Endothelial cell of umbilical vein (primary cell): ENCODE measurements around the gene LIMK2. TPM values are rescaled to one million over a fixed set of nuclear protein-coding genes. Genes with fewer than 3 reads are reported as not detected.

ENCODE experiments used
- BruUV-seq: library from RNA; stranded (reverse); fragments of 400-500 nt; replicated peaks from 2 replicates; lab custom pipeline; 2021; lab: Mats Ljungman, UMichigan
- CTCF ChIA-PET: fragments of 300-600, 350-600 bp; sonication (Branson Sonifier 250); formaldehyde crosslinking; loops from one replicate; lab custom pipeline; 2021; ENCODE audit warnings: antibody characterized with exemption, inconsistent platforms; lab: Charles Lee
- POLR2A ChIA-PET: fragments of 300-600, 350-600 bp; sonication (Branson Sonifier 250); formaldehyde crosslinking; loops from one replicate; lab custom pipeline; 2021; ENCODE audit warnings: antibody characterized with exemption, inconsistent platforms; lab: Charles Lee
- DNase-seq: peaks from one replicate; pipeline ENCODE4 v3.0.0-alpha.2; 2011; ENCODE audit warnings: low read depth, low spot score
- FAIRE-seq: peaks from 2 replicates; lab custom pipeline; 2011; peaks lifted over from hg19 to GRCh38; lab: Jason Lieb, UNC
- H2AFZ ChIP-seq: 2 replicates; pipeline ENCODE4 v1.6.0; 2012; ENCODE audit warnings: low read depth, low read length, control low read depth, inconsistent platforms
- H3K27ac ChIP-seq: 2 replicates; pipeline ENCODE4 v1.5.1; 2011; ENCODE audit warnings: low read depth, mild to moderate bottlenecking, control low read depth, low read length, moderate library complexity; ENCODE audit not compliant: insufficient read depth
- H3K27me3 ChIP-seq, 2 experiments: 2 replicates each; pipeline versions ENCODE4 v1.6.0 to v1.6.1; 2011; ENCODE audit warnings: low read length in 2 of 2, mixed read lengths in 1 of 2; ENCODE audit not compliant: control insufficient read depth in 2 of 2, insufficient read depth in 2 of 2
- H3K36me3 ChIP-seq, 2 experiments: 2 replicates in 1 of 2; 3 replicates in 1 of 2; pipeline ENCODE4 v1.5.1; 2011; ENCODE audit warnings: low read length in 2 of 2, mild to moderate bottlenecking in 1 of 2, moderate library complexity in 1 of 2; ENCODE audit not compliant: control insufficient read depth in 2 of 2, insufficient read depth in 2 of 2; ENCODE audit errors: extremely low read depth in 1 of 2
- H3K4me1 ChIP-seq: 3 replicates; pipeline ENCODE4 v1.5.1; 2011; ENCODE audit warnings: mild to moderate bottlenecking, low read length; ENCODE audit not compliant: control insufficient read depth, insufficient read depth; ENCODE audit errors: extremely low read depth
- H3K4me2 ChIP-seq: 2 replicates; pipeline ENCODE4 v1.6.1; 2011; ENCODE audit warnings: low read length, control low read depth, mixed read lengths; ENCODE audit not compliant: insufficient read depth
- H3K4me3 ChIP-seq, 3 experiments: fragments of 200-600 bp in 1 of 3; sonication (generic), shearing (Covaris generic) in 1 of 3; replicated peaks in 1 of 3; 2 replicates each; pipeline ENCODE4 v1.5.1; 2011 to 2016; ENCODE audit warnings: control low read depth in 3 of 3, low read length in 3 of 3, mild to moderate bottlenecking in 2 of 3, inconsistent platforms in 1 of 3, low read depth in 1 of 3, moderate library complexity in 1 of 3; ENCODE audit not compliant: insufficient read depth in 1 of 3
- H3K79me2 ChIP-seq: 2 replicates; pipeline ENCODE4 v1.6.0; 2012; ENCODE audit warnings: low read length, inconsistent platforms; ENCODE audit not compliant: control insufficient read depth, insufficient read depth
- H3K9ac ChIP-seq: replicated peaks from 2 replicates; pipeline ENCODE3; 2011; ENCODE audit warnings: low read length, control low read depth; ENCODE audit not compliant: insufficient read depth; ENCODE audit errors: extremely low read depth
- H3K9me1 ChIP-seq: replicated peaks from 3 replicates; pipeline ENCODE4 v1.6.0; 2011; ENCODE audit warnings: mild to moderate bottlenecking, low read length; ENCODE audit not compliant: control insufficient read depth, insufficient read depth; ENCODE audit errors: extremely low read depth
- H3K9me3 ChIP-seq: replicated peaks from 2 replicates; pipeline ENCODE4 v1.5.1; 2012; ENCODE audit warnings: low read length, inconsistent platforms; ENCODE audit not compliant: control insufficient read depth, insufficient read depth
- H4K20me1 ChIP-seq: replicated peaks from 2 replicates; pipeline ENCODE3; 2011; ENCODE audit warnings: mild to moderate bottlenecking, low read length; ENCODE audit not compliant: control insufficient read depth, insufficient read depth; ENCODE audit errors: extremely low read depth
- CTCF ChIP-seq, 2 donors: IDR thresholded peaks; 1 replicate in 1 of 2; 2 replicates in 1 of 2; pipeline ENCODE4 v1.5.1; 2011; ENCODE audit warnings: low read length in 2 of 2, mild to moderate bottlenecking in 2 of 2, moderate library complexity in 2 of 2, control low read depth in 1 of 2, inconsistent platforms in 1 of 2, low read depth in 1 of 2; ENCODE audit not compliant: insufficient read depth in 1 of 2; ENCODE audit errors: extremely low read depth in 1 of 2
- EZH2 ChIP-seq: IDR thresholded peaks from 2 replicates; pipeline ENCODE4 v1.6.1; 2012; ENCODE audit warnings: borderline replicate concordance, low read depth, mild to moderate bottlenecking, moderate library complexity, low read length, inconsistent platforms; ENCODE audit not compliant: severe bottlenecking
- FOS ChIP-seq: IDR thresholded peaks from 2 replicates; pipeline ENCODE4 v1.6.1; 2011; ENCODE audit warnings: mild to moderate bottlenecking, low read length, moderate library complexity, borderline replicate concordance; ENCODE audit not compliant: insufficient read depth
- GATA2 ChIP-seq: IDR thresholded peaks from 2 replicates; pipeline ENCODE4 v1.7.0; 2011; ENCODE audit warnings: low read depth, mild to moderate bottlenecking, moderate library complexity, mixed read lengths, low read length; ENCODE audit not compliant: insufficient read length, insufficient read depth
- JUN ChIP-seq: IDR thresholded peaks from 2 replicates; pipeline ENCODE4 v1.6.1; 2011; ENCODE audit warnings: borderline replicate concordance, low read depth; ENCODE audit not compliant: insufficient read length, insufficient read depth
- MAX ChIP-seq: IDR thresholded peaks from 2 replicates; pipeline ENCODE4 v1.6.1; 2011; ENCODE audit not compliant: insufficient read depth, insufficient read length
- MYC ChIP-seq: IDR thresholded peaks from one replicate; pipeline ENCODE4 v1.6.1; 2011; ENCODE audit warnings: mild to moderate bottlenecking, low read depth, low read length
- POLR2A ChIP-seq: IDR thresholded peaks from 2 replicates; pipeline ENCODE4 v1.6.1; 2012; ENCODE audit warnings: low read depth, mild to moderate bottlenecking, control low read depth, low read length
- POLR2AphosphoS5 ChIP-seq: IDR thresholded peaks from 2 replicates; pipeline ENCODE4 v1.6.1; 2012; ENCODE audit warnings: low read depth, mild to moderate bottlenecking, control low read depth, low read length, moderate library complexity; ENCODE audit not compliant: insufficient read depth
- dilution Hi-C: fragments of 300-500 bp; cut with MboI; formaldehyde crosslinking; loops from one replicate; pipeline ENCODE4 v1.15.0; 2019; ENCODE audit warnings: low sequenced_read_pairs; ENCODE audit not compliant: extremely low pct_ligation_motif_present
- intact Hi-C: fragments of 100-400 bp; cut with micrococcal nuclease; formaldehyde crosslinking; loops from one replicate; pipeline ENCODE4 v1.10.0; 2022
- polyA plus RNA-seq, 4 experiments: library from polyadenylated mRNA; depleted of rRNA in 3 of 4; stranded (reverse) in 3 of 4; unstranded in 1 of 4; fragments of >200 nt; gene quantifications; 2 replicates each; pipeline versions ENCODE4 v1.2.1 to v1.2.3, GENCODE V29; 2011 to 2012; ENCODE audit warnings: missing spikeins in 1 of 4
- total RNA-seq: library from RNA; stranded (reverse); gene quantifications from 2 replicates; pipeline ENCODE4 v1.2.3, GENCODE V29; 2021

The LIMK2 gene
- total and polyA plus RNA-seq, 2 donors (not counting 3 experiments of a cell fraction or from before 2014, with no cell fraction given): 23.2 to 76.7 TPM

- ChIA-PET CTCF (interaction anchor here (1.5 to 4.7 kb wide), 3 partner anchors 10 to 11 kb away, joined by 4 to 52 read pairs (median 5); partner anchors contain the start of gene PIK3IP1), POLR2A (no interaction called here)
- Histone ChIP-seq H3K36me3 (no peaks in the 10 kb centered on the region), H3K4me3 (no peak overlapping the region), H4K20me1 (no peaks in the 10 kb centered on the region), H3K27ac (no peak overlapping the region), H3K9me3 (no peaks in the 10 kb centered on the region), H2AFZ (no peak overlapping the region), H3K9ac (no peak overlapping the region), H3K4me2 (no peak overlapping the region), H3K4me1 (no peaks in the 10 kb centered on the region), H3K27me3 (peaks cover 11 to 13% of the 10 kb centered on the region in 2 experiments), H3K9me1 (no peaks in the 10 kb centered on the region), H3K79me2 (no peaks in the 10 kb centered on the region)
- dilution Hi-C loops (no loop called here), intact Hi-C loops (no loop called here)
- TF ChIP-seq FOS (no peak), CTCF (IDR thresholded peaks at IDR 0.05; ENCODE audit: extremely low read depth in 1 of 2, insufficient read depth in 1 of 2, low read depth in 1 of 2, low read length in 2 of 2) (no peak), JUN (no peak), EZH2 (no peak), MYC (no peak), MAX (no peak), POLR2AphosphoS5 (no peak), POLR2A (no peak), GATA2 (no peak)
- BruUV-seq: no TSS peak
- DNase-seq: no peak
- no peak for FAIRE-seq
These were observed 89.9 kb downstream of the LIMK2 start for GRCh38 chr22:31302006-31302405.
